Measurements from ENCODE around the gene CYTH1. TPM values are rescaled to one million over a fixed set of nuclear protein-coding genes. Genes with fewer than 3 reads are reported as not detected.

The CYTH1 gene
- total RNA-seq, 1 experiment from 2014 or later: 9.7 TPM

GRCh38 chr17:78780335-78780734, 1.7 kb downstream of the CYTH1 start:
- Histone ChIP-seq H3K27me3 (ENCODE audit: insufficient read depth, low read length) (no peaks in the 10 kb centered on the region), H3K27ac (ENCODE audit: insufficient read length, low read depth, low read length) (no peak overlapping the region)

More at GRCh38 chr17:78780335-78780734, 1.7 kb downstream of the CYTH1 start:
- H3K4me2 ChIP-seq (ENCODE audit: insufficient read depth, insufficient read length, low read length): no peak overlapping the region
- Mint-ChIP-seq H3K27me3 (ENCODE audit: low read depth) (no peaks in the 10 kb centered on the region; the same call in 1 of the 2 replicates), H3K9me3 (no peaks in the 10 kb centered on the region), H3K4me1 (peaks cover 18 to 21% of the 10 kb centered on the region in 2 experiments), H3K27ac (peak overlapping the region in 1 of 3 experiments; percentile 46; a peak in 1 of 7 replicates), H3K36me3 (ENCODE audit: insufficient read depth in 1 of 3, low read depth in 3 of 3) (no peaks in the 10 kb centered on the region; a peak in 1 of 7 replicates), H3K4me3 (peak overlapping the region; percentile 12 to 34; a peak in 4 of 5 replicates)
- H3K9me3 ChIP-seq (ENCODE audit: control insufficient read depth, low read depth, low read length): no peaks in the 10 kb centered on the region
- H2BK5ac ChIP-seq (ENCODE audit: insufficient read length, low read length): no peak overlapping the region
- H2BK12ac ChIP-seq (ENCODE audit: insufficient read length, low read depth, low read length): no peak overlapping the region
- H2AFZ ChIP-seq (ENCODE audit: low read length): no peak overlapping the region
- no peak overlapping the region for H2BK20ac ChIP-seq (ENCODE audit: low read depth, low read length, poor library complexity, severe bottlenecking)
- no peak overlapping the region for H3K14ac ChIP-seq (ENCODE audit: insufficient read depth, low read length)
- H4K8ac ChIP-seq (replicated peaks; ENCODE audit: insufficient read length, low read depth, low read length): no peak overlapping the region
- H4K20me1 ChIP-seq (ENCODE audit: control insufficient read depth, insufficient read depth, insufficient read length): no peaks in the 10 kb centered on the region
- no peak overlapping the region for H4K5ac ChIP-seq (ENCODE audit: insufficient read length, low read depth, low read length)
- H3K9ac ChIP-seq (ENCODE audit: extremely low read depth, insufficient read length, low read length): no peak overlapping the region
- H3K79me1 ChIP-seq (ENCODE audit: insufficient read depth, low read depth, low read length, poor library complexity, severe bottlenecking): peaks cover 3% of the 10 kb centered on the region
- H3K4me1 ChIP-seq (ENCODE audit: insufficient read depth, low read length): no peaks in the 10 kb centered on the region
- H3K18ac ChIP-seq (ENCODE audit: insufficient read length, low read depth, low read length): no peak overlapping the region
- no peak overlapping the region for H2AK5ac ChIP-seq (ENCODE audit: insufficient read length, low read length)
- H3K23me2 ChIP-seq (ENCODE audit: insufficient read length, low read depth, low read length, poor library complexity, severe bottlenecking): no peaks in the 10 kb centered on the region
- TF ChIP-seq CTCF (conservative IDR thresholded peaks at IDR 0.05): no peak
- no peak overlapping the region for H2BK120ac ChIP-seq (ENCODE audit: low read depth, low read length, poor library complexity, severe bottlenecking)
- WGBS (ENCODE audit: extremely low coverage, insufficient read length, low lambda C conversion rate): no CpG with 5 or more reads among the region's 6 CpGs
- no peak for DNase-seq
- no peak overlapping the region for H3T11ph ChIP-seq (ENCODE audit: low read length)
- no peaks in the 10 kb centered on the region for H3K79me2 ChIP-seq (ENCODE audit: insufficient read depth, low read length)
- no peak overlapping the region for H2BK15ac ChIP-seq (ENCODE audit: low read depth, low read length)
- no peak overlapping the region for H3K23ac ChIP-seq (ENCODE audit: insufficient read length, low read depth, low read length)
- no peak overlapping the region for H4K91ac ChIP-seq (ENCODE audit: insufficient read length, low read depth, low read length)
- H3K56ac ChIP-seq (ENCODE audit: insufficient read length, low read depth, low read length): no peak overlapping the region
- H3K4ac ChIP-seq (ENCODE audit: low read depth, low read length): no peak overlapping the region
